Activated CD8-positive, alpha-beta memory T cell treated with anti-CD3 and anti-CD28 coated beads for 48 hours (primary cell): ENCODE results near the gene AOAH.

Experiments
- DNase-seq, 3 experiments: peaks; one replicate each; pipeline ENCODE4 v3.0.0-alpha.2; 2020; ENCODE audit warnings: low read depth in 2 of 3, low spot score in 2 of 3

Gene AOAH

GRCh38 chr7:36692456-36692855 is 31.8 kb downstream of the AOAH start:
- DNase-seq: no peak

DNA sequence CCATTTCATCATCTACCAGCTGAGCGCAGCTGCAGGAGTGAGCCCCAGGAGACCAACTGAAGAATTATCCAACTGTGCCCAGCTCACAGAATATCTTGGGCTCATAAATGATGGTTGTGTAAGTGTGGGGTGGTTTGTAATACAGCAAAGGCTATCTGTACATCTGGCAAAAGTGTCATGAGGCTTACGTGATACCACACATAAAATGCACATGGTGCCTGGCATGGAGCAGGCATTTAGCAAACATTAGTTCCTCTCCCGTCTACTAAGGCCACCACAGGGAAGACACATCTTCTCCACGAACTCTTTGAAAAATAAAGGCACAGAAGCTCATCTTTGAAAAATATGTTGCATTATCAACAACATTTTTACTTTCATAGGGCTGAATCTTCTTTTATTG is 32.3 kb downstream of the AOAH start:
- DNase-seq: no peak

- DNase-seq: no peak
Observed at GRCh38 chr7:36690514-36691187, 33.6 kb downstream of the AOAH start.

DNA sequence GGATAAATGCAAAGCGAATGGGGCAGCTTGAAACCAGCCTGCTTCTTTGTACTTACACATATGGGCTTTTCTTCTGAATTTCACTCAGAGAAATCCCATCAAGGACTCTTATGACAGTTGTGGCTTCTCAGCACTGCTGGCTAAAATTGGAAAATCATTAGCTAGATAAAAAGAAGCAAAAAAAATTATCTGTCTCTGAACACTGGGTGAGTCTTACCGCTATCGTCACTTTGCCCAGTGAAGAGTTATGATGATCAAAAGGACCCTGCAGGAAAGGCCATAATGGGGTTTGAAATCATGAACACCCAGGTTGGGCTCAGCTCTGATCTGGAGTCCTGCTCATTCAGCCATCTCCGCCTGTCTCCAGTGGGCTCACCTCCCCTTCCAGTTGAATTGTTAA is 34.3 kb downstream of the AOAH start:
- DNase-seq: no peak

DNA sequence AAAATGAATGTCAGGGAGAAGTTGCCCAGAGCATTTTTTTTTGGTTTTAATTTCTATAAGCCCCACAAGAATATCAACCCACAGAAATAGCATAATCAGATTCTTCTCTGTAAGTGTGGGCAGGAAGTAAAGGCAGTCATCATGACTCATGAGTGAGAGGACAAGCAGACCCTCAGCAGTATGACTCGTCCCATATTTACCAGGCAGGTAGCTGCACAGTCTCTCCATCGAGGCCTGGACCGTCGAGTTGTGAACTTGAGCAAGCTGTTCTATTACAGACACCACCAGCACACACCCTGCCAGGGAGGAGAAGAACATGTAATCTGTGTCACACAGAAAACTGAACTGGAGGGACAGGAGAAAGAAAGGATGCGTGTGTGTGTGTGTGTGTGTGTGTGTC is 37.8 kb downstream of the AOAH start:
- no peak for DNase-seq

- no peak for DNase-seq
Observed at GRCh38 chr7:36684954-36685353, 39.3 kb downstream of the AOAH start.

GRCh38 chr7:36683695-36684357 is 40.5 kb downstream of the AOAH start:
- no peak for DNase-seq

DNA sequence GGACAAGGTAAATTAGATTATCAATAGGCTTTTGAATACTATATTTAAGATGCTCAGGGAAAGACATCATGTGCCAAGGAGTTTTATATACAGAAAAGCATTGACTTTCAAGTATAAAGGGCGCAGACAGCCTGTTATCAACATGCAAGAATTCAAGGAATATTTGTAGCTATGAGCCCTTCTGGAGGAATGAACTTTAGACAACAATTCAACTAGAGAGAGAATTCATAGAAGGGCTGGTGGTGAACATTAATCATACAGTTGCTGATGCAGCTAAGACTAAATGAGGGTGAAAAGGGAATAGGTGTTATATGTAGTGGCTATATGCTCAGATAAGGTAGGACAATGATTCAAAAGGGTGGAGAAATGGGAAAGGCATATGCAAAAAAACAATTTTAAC is 41.2 kb downstream of the AOAH start:
- DNase-seq: no peak

- DNase-seq: no peak
Observed at GRCh38 chr7:36682102-36682501, 42.2 kb downstream of the AOAH start.

DNA sequence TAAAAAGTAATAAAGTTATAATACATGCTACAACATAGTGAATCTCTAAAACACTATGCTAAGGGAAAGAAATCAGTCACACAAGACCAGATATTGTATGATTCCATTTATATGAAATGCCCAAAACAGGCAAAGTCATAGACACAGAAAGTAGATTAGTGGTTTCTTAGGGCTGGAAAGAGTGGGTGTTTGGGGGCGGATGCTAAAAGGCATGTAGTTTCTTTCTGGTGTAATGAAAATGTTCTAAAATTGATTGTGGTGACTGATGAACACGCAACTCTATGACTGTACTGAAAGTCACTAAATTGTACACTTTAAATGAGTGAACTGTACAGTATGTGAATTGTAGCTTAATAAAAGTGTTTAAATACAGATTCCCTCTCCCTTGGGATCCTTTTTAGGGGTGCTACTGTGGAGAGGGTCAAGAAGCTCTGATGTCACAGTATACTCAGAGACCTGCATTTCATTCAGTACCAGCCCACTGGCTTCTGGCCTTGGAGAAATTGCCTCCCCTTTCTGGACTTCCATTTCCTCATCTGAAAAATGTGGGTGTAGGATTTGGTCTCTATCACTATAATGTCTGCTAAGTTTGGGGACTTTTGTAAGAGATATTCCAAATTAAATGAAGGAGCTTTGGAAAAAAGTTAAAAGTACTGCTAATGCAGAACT is 46.4 kb downstream of the AOAH start:
- no peak for DNase-seq

DNA sequence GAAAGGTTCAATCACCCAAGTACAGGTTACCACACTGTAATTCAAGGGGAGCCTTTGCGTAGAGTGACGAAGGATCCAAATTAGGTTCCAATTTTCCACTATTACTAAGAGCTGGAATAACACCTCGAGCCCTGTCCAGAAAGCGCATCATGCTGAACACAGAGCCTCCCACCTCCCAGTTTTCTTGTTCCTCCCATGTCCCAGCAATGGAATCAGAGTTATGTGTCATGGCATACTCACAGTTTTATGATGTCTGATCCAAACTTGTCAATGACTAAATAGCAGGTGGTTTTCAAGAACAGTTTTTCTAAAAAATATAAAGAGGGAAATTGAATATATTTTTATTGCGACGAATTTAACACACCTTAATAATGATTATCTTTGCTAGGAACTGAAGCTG is 50.6 kb downstream of the AOAH start:
- no peak for DNase-seq

DNA sequence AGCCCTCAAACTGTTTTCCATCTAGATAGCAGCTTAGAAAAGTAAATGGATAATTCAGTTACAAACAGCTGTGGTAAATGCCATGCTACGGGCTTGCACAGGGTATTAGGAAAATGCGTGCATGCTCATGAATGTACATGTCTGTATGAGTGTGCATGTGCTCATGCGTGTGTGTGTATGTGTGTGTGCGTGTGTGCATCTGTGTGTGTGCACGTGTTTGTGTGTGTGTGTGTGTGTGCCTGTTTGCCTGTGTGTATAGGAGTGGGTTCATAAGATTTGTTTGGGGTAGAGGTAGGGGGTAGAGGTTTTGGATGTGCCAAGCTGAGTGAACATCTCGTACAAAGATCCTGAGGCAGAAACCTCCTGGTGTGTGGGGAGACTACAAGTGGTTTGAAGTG is 52.9 kb downstream of the AOAH start:
- DNase-seq: no peak

DNA sequence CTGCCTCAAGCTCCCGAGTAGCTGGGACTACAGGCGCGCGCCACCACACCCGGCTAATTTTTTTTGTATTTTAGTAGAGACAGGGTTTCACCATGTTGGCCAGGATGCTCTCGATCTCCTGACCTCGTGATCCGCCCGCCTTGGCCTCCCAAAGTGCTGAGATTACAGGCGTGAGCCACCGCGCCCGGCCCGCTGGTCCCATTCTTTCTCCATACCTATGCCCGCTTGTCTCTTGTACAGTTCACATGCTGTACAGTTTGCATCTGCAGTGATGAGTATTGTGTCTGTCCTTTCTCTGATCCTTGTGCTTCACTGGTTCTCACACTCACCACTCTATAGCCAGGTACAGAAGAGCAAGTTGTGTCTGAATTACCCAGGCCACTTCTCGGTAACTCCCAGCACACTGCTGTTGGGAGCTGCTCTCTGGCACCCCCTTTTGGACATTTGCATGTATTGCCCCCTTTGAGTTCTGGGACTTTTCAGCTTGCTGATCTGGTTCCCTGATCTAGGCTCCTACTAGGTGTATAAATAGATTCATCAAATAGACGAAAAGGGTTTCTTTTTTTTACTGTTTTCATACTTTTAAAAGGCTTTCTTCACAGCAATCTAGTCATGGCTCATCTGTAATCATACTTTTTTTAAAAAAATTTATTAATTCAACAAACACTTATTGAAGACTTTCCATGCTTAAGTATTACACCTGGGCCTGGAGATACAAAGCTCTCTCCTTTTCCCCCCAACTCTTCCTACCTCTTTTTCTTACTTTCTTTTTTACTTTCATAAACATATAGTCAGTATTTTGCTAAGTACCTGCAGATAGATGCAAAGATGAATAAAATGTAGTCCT is 53.5 kb downstream of the AOAH start:
- DNase-seq: peak in 1 of 3 experiments; percentile 52

DNA sequence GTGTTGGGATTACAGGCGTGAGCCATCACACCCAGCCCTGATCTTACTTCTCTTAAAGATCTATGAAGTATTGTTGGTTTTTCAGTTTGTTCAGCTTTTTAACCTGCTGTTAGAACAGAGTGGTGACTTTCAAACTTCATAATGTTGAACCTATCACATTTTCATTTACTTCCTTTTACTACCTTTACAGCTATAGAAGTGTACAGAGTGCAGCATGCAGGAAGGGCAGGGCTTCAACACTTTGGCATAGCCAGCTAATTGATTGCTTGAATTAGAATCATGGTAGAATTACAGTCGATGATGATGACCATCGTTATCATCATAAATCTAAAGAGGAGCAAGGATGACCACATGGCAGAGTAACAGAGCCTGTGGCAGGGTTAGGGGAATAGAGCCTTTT is 55.5 kb downstream of the AOAH start:
- no peak for DNase-seq

DNA sequence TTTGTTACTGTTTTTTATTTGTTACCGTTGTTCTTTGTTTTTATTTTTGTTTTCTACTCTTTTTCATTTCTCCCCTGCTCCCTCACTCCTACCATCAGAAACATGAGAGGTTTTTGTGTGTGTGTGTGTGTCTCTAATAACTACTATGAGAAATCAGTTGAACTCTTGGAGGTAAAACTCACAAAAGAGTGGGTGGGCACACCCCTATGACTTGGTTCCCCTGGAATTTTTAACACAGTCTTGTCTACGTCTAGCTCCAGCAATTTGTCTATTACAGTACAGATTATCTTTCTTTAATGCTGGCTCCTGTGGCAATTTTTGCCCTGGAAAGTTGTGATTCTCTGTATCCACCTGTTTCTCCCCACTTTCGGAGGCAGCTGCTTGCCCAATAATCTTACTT is 56.2 kb downstream of the AOAH start:
- no peak for DNase-seq

- no peak for DNase-seq
Observed at GRCh38 chr7:36667007-36667745, 57.1 kb downstream of the AOAH start.

DNA sequence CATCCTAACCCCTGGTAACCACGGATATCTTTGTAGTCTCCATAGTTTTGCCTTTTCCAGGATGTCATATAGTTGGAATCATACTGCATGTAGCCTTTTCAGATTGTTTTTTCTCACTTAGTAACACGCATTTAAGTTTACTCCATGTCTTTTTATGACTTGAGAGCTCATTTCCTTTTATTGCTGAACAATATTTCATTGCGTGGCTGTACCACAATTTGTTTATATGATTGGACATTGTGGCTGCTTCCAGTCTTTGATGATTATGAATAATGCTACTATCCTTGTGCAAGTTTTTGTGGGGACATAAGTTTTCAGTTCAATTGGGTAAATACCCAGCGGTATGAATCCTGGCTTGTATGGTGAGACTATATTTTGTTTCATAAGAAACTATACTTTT is 60.8 kb downstream of the AOAH start:
- no peak for DNase-seq

- no peak for DNase-seq
Observed at GRCh38 chr7:36661135-36661840, 63.0 kb downstream of the AOAH start.

DNA sequence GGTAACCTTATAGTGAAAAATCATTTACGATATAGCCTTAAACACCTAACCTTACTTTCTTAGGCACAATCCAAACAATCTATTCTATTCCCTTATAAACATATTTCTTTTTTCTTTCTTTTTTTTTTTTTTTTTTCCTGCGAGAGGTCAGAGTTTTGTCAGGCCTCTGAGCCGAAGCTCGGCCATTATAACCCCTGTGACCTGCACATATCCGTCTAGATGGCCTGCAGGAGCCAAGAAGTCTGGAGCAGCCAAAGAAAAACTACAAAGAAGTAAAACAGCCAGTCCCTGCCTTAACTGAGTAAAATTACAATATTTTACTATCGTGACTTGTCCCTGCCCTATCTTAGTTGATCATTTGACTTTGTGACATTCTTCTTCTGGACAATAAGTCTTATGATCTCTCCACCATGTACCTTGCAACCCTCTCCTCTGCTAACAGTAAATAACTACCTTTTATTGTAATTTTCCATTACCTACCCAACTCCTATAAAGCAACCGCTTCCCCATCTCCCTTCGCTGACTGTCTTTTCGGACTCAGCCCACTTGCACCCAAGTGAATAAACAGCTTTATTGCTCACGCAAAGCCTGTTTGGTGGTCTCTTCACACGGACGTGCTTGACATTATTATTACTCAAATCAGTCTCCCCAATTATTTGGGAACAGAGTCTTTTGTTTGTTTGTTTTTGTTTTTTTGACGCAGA is 64.5 kb downstream of the AOAH start:
- no peak for DNase-seq

DNA sequence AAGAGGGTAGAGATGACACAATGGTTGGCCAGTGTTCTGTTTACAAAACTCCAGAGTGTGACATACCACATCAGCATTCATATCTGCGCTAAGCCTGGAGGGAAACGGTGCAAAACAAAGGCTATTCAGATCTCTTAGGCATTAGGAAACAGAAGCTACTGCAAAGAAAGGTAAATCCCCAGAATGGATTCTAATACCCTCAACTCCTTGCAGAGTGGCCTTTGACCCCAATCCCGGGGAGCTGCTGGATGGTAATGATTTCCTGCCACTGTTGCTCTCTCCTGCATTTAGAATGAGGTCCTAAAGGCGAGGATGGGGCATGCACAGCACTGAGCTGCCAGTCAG is 65.2 kb downstream of the AOAH start:
- no peak for DNase-seq
